SW 1271 (cell line): ENCODE measurements around the gene HCRT.
"Not testable (repeated sequence)": the region's sequence is repeated elsewhere in the genome, so short reads cannot be mapped to it uniquely, and the experiment has no call there.

ENCODE experiments used
- DNase-seq, 2 experiments: peaks; one replicate each; lab custom pipeline; 2025; lab: John Stamatoyannopoulos, UW

HCRT gene

GRCh38 chr17:42197564-42198156 lies 12.4 kb upstream of the HCRT start:
- DNase-seq: no peak

GRCh38 chr17:42193969-42194899 lies 9.0 kb upstream of the HCRT start, which contains the start of gene GHDC:
TSS of gene GHDC (minus strand) at chr17:42194494. CDS start at chr17:42193581, 913 bp downstream.
- DNase-seq: peak; percentile 46 to 79

- DNase-seq: no peak
Measured at GRCh38 chr17:42193216-42193968, 8.1 kb upstream of the HCRT start.

GRCh38 chr17:42192189-42193126 lies 7.2 kb upstream of the HCRT start:
- DNase-seq: no peak

- no peak for DNase-seq
Measured at GRCh38 chr17:42191275-42191608, 6.0 kb upstream of the HCRT start.

- no peak for DNase-seq
Measured at GRCh38 chr17:42190491-42191274, 5.4 kb upstream of the HCRT start.

GRCh38 chr17:42189651-42189965 lies 4.4 kb upstream of the HCRT start:
- DNase-seq: no peak

GRCh38 chr17:42188749-42189650 lies 3.7 kb upstream of the HCRT start:
- no peak for DNase-seq

GRCh38 chr17:42187833-42188232 lies 2.6 kb upstream of the HCRT start:
- no peak for DNase-seq

GRCh38 chr17:42186191-42186590 lies 939 bp upstream of the HCRT start:
- DNase-seq: not testable (repeated sequence)

GRCh38 chr17:42185621-42185930 lies 324 bp upstream of the HCRT start:
- DNase-seq: no peak

GRCh38 chr17:42183741-42184711 lies 1.2 kb downstream of the HCRT start:
- no peak for DNase-seq

- no peak for DNase-seq
Measured at GRCh38 chr17:42182927-42183734, 2.1 kb downstream of the HCRT start.

GRCh38 chr17:42181851-42182207 lies 3.4 kb downstream of the HCRT start:
- no peak for DNase-seq

GRCh38 chr17:42180922-42181850 lies 4.1 kb downstream of the HCRT start, which contains the start of gene KCNH4:
TSS of gene KCNH4 (minus strand) at chr17:42181142. CDS start at chr17:42180945, 197 bp downstream.
- peak in 1 of 2 experiments; percentile 34 for DNase-seq

GRCh38 chr17:42180411-42180921 lies 4.8 kb downstream of the HCRT start:
- DNase-seq: no peak
